Stimulated activated CD8-positive, alpha-beta memory T cell treated with anti-CD3 and anti-CD28 coated beads, Interleukin-12 subunit alpha, Interleukin-12 subunit beta, amount 100 ng/mL, for 4 hours (primary cell): Measurements from ENCODE around the gene MED9.

ENCODE experiments used
- DNase-seq: peaks from one replicate; pipeline ENCODE4 v3.0.0-alpha.2; 2020; ENCODE audit warnings: low read depth

Gene MED9

DNA sequence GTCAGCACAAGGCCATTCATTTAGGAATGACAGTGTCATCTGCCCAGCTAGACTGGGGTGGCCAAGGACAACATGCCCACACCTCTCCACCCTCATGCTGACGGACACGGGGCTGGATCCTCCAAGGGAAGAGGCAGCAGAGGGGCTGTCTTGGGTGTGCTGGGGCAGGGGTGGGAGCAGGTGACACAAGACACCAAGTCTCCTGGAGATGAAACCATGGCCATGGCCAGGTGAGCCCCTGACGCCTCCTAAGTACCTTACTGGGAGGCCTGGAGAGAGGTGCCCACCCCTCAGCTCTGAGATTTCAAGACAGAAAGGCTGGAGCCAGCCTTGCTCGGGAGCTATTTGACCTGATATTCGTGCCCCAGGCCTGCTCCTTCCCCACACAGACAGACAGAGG, 28.4 kb downstream of the MED9 start:
- no peak for DNase-seq

DNA sequence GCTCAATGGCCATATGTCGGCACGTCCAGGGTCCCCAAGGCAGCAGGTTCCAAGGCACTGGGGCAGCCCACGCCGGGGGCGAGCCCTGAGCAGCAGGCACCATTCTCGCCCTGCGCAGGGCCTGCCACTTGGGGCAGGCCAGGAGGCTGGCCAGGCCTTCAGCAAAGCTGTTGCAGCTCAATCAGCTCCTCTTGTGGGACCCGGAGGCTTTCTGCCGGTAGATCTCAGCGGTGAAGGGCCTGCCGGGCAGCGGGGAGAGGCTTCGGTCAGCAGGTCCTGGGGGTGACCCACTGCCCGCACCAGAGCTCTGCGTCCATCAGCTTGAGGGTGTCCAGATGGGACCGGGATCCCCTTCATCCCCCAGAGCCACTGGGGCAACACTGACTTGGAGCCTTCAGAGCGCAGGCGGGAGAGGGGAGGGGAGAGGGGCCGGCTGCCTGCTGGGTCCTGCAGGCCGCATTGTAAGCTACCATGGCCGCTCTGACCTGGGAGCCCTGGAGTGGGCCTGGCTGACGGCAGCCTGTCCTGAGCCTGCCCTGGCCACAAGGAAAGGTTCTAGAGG, 28.9 kb downstream of the MED9 start:
- DNase-seq: no peak

DNA sequence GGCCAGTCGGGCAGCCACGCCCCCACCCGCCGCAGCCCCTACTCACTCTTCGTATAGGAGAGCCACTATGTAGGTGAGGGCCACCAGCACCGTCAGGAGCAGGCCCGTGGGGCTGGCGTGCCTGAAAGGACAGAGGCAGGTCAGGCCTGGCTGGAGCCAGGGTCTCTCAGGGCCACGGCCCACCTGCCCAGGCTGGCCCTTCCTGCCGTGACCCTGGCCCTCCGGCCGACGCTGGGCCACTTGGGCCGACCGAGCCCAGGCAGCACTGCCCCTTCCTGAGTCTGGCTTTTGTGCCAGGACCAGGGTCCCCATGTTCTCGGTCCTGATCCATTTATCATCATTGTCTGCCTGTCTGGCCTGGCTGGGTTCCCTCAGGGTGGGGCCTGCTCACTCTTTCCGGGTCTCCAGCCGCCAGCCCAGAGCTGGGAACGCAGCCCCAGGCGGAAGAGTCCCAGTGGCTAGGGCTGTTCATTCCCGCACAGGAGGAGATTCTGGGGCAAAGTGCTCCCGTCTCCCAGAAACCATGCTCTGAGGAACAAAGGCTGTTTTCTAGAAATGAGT, 29.5 kb downstream of the MED9 start:
- DNase-seq: no peak

DNA sequence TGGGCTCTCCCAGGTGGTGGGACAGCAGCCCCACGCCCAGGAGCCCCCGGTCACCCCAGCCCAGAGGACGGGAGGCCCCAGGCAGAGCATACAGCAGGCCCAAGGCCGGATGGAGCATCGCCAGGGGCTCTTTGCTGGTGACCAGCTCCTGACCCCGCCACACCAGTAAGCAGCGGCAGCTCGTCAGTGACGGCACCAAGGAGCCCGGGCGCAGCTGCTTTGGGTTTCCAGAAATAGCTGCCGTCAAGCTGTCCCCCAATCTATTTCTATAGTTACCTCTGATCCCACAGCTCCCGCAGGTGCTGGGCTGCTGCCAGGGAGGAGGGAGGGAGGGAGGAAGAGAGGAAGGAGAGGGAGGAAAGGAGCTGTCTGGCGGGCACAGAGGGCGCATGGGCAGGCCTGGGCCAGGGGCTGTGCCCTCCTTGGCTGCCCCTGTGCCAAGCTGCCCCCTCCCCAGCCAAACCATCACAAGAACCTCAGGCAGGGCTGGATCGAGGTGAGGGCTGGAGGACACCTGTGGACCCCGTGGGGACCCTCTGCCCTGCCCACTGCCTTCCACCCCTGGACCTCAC, 30.2 kb downstream of the MED9 start:
- DNase-seq: no peak

DNA sequence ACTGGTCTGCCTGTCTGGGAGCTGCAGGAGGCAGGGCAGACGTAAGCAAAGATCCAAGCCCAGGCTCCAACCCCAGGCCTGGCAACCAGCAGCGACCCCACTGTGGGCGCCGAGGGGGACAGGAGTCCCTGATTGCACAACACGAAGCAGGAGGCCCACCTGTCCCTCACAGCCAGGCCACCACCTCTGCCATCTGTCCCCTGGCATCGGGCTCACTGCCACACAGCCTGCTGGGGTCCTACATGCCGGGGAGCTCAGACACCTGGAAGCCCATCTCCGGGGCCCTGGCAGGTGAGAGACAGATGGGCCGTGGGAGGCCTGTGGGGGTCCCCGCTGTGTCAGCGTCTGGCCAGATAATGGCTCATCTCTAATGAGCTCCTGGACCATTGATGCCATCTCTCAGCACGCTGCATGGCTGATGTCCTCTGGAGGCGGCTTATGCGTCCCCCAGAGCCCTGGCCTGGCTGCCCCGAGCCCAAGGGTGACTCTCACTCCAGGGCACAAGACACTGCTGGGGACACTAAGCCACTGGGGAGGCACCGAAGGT, 30.7 kb downstream of the MED9 start:
- DNase-seq: no peak

DNA sequence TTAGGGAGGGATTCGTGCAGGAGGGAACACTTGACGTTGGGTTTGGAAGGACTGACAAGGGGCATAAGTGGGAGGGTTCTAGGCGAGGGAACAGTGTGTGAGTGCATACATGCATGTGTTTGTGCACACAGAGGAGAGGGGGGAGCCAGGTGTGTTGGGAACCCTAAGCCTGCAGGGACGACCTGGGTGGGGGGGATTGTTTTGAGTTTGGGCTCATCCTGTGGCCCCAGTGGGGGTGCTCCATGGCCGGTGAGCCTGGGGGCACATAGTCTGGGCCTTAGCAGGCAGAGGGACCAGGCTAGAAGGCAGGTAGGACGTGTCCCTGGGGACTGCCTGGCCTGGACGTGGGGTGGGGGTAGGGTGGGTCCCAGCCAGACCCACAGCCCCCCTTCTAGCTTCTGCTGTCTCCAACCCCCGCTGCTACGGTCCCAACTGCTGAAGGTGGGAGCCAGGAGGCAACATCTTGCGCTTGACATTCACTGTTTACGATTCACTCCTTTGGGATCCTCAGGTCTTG, 31.3 kb downstream of the MED9 start:
- no peak for DNase-seq

DNA sequence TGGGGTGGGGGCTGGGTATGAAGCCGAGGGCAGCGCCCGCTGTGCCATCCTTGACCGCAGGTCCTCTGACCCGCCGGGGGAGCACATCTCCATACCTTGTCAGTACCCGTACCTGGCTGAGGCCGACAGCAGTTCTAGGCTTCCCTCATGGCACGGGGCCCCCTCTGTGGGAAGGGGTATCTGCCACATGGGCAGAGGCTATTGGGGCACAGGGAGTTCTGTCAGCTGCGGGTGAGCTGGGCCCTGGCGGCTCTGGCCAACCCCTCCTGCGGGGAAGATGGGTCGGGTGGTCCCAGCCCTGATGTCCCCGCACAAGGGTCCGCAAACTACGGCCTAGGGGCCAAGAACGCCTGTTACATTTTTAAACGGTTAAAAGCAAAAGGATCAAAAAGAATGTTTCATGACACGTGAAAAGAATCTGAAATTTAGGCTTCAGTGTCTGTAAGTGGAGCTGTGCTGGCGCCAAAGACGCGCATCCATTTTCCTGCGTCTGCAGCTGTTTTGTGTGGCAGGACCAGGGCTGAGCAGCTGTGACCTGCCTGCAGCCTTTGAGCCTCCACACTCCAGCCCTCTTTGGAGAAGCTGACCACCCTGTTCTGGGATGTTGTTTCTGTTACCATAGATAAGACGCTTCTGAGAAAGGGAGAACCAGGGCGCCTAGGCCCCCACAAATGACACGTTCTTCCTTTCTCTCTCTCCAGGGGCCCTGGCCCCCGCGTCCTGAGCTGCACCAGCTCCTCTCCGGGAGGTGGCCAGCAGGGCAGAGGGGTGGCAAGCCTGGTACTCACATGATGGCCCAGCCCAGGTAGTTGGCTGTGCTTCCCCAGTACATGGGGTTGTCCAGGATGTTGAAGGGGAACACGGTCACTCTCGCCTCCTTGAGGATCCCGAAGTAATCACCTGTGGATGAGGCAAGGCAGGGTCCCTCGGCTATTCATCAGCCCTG, 32.1 kb downstream of the MED9 start:
- DNase-seq: no peak

DNA sequence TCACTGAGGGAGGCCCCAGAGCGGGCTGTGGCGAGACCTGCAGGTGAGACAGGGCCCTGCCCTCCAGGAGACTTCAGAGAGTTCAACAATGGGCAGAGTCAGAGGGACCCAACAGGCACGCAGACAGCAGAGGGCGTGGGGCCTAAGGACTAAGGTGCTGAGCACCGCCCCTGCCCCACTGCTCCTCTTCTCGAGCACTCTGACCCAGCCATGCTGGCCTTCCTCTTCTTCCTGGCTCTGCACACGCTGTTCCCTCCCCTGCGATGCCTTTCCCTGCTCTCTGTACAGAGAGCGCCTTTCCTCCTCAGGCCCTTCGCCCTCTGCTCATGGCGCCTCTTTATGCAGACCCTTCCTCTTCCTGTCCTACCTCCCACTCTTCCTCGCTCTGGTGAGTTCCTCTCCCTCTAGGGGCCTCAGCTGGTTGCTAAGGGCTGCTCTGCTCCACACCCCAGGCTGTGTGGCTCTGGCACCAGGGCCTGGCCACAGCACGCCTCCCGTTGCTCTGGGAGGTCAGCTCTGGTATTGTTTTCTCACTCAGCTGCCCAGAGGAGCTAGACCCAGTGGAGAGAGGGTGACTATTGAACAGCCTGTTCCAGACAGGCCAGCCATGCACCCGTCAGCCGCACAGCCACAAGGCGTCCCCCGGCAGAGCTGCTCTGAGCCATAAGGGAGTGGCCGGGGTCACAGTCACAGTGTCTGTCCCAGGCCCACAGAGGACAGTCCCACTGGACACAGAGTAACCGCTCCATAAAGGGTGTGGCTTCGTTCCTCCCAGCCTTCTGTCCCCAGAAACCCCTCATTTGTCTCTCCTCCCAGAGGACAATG, 33.0 kb downstream of the MED9 start:
- no peak for DNase-seq

DNA sequence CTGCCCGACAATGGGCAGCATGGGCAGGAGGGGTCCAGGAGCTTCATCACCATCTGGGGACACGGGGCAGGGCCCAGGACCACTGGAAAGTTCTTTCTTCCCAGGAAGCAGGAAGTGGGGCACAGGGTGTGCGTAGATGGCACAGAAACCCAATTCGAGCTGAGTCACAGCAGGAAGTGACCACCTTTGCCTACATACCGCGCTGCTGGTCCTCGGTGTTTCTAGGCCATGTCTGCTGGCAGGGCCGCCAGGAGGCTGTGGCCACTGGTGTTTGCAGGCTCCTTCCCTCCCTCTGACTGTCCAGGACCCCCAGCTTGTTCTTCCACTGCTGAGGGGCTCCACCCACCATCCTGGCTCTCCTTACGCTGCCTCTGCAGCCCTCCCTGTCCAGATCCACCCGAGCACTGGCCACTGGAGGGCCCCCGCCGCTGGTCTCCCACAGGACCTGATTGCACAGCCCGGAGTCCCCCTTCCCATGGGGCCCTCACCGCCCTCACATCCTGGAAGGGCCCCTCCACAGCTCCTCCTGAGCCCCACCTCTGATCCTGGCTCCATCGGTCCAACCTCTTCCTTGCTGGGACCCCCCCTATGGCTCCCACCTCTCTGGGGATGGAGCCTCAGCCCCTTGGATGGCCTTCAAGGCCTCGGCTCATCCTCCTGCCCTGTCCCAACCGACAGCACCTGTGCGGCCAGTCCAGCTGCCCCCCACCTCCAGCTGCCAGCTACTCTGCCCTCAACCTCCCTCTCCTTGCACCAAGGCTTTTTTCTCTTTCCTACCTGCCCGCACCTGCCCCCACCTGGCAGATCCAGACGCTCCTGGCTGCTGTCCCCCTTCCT, 33.9 kb downstream of the MED9 start:
- no peak for DNase-seq

DNA sequence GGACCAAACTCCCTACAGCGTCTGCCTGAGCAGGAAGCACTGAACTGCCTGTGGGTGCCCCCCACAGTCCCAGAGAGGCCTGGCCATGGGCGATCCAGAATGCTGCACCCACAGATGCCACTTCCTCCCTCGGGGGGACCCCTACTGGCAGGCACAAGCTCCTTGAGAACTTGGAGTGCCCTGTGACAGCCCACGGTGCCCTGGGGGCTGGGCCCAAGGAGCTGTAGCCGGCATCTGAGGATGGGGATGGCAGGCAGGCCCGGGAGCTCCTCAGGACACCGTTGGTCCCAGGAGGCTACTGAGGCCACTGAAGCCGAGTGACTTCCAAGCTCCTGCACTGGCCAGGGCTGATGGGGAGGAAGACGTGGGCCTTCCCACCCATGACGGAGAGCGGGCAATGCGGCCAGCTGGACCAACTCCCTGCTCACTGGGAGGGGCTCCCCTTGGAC, 34.5 kb downstream of the MED9 start:
- no peak for DNase-seq

DNA sequence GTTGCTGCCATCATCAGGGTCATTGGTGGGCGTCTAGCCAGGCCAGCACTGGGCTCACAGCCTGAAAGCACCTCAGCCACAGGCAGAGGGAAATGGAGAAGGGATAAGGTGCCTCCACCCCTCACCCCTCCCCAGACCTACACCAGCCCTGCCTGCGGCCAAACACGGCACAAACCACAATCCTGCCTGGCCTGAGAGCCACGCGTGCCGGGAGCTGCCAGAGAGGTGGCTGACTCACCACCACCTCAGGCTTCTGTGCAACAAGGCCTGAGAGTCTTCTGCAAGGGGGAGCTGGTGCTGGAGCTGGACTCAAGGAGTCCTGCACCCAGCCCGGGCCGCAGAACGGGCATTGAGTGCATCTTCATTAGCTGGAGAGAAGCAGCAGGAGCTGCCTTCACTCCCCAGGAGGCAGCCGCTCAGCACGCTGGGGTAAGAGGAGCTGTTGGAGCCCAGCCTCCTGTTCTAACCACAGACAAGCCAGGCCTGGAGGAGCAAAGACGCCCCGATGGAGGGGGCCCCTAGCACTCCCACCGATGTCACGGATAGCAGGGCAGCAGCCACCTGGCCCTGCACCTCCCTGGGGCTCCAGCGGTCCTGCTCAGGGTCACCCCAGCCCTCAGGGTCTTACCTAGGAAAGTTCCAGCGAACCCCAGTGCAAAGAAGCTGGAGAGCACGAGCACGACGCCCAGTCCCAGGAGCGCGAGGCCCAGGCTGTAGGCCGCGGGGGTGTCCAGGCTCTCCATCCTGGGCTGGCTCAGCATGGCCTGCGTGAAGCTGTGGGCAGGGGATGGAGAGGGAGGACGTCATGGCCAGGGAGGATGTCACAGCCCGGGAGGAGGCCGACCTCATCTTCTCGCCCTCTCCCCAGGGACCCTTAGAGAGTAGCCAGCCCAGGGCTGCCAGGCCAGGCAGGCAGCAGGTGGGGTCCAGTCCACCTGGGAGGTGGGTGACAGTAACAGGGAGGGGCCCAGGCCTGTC, 35.4 kb downstream of the MED9 start:
- no peak for DNase-seq

DNA sequence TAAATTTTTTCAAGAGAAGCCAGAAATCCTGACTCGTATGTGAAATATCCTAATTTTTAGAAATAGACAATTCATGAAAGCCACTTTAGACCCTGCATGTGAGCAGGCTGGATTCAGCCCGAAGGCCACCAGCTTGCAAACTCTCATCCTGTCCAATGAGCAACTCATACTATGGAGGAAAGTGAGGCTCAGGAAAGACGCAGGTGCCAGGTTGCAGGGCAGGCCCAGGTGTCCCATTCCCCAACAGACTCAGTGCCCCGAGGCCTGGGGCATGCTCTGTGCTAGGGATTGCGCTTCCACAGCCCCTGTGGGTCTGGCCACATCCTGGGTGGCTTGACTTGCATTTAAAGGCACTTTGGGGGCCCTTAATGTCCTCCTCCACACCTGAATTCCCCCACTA, 36.1 kb downstream of the MED9 start:
- DNase-seq: no peak

DNA sequence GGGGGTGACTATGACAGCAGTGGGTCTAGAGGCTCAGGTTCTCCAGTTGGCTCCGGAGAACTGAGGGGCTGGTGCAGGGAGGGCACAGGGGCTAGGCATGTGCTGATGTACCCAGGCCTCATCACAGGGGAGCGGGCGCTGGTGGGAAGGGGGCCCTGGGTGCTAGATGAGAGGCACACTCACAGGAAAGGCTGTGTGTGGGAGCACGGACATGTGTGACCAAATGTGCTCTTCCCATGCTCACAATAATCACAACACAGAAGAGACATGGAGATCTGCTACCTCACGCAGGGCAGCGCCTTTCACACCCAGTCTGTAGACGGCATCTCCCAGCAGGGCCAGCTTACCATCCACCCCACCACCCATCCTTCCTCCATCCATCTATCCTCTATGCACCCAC, 36.8 kb downstream of the MED9 start:
- DNase-seq: no peak

DNA sequence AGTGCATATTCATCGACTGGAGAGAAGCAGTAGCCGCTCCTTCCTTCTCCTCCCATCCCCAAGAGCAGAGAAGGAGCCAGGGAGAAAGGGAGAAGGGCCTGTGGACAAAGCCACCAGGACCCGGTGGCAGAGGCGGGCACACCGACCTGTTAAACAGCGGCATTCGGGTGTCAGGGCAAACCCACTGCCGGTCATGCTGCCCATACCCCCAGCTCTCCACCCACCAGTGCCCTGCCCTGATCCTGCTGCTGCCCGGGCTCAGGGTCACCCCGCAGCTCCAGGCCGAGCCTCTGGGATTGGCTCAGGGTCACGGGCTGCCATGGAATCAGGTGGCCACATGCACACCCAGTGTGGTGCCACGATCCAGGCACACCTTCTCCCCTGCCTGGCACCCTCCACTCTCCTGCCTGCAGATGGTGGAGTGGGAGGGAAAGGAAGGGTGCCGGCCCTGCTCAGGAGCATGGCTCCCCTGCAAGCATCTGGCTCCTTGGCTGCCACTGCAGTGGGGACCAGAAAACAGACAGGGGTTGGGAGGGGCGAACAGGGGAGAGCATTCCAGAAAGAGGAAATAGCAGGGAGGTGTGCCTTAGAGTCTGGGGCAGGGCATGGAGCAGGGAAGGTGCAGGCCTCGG, 37.7 kb downstream of the MED9 start:
- no peak for DNase-seq

DNA sequence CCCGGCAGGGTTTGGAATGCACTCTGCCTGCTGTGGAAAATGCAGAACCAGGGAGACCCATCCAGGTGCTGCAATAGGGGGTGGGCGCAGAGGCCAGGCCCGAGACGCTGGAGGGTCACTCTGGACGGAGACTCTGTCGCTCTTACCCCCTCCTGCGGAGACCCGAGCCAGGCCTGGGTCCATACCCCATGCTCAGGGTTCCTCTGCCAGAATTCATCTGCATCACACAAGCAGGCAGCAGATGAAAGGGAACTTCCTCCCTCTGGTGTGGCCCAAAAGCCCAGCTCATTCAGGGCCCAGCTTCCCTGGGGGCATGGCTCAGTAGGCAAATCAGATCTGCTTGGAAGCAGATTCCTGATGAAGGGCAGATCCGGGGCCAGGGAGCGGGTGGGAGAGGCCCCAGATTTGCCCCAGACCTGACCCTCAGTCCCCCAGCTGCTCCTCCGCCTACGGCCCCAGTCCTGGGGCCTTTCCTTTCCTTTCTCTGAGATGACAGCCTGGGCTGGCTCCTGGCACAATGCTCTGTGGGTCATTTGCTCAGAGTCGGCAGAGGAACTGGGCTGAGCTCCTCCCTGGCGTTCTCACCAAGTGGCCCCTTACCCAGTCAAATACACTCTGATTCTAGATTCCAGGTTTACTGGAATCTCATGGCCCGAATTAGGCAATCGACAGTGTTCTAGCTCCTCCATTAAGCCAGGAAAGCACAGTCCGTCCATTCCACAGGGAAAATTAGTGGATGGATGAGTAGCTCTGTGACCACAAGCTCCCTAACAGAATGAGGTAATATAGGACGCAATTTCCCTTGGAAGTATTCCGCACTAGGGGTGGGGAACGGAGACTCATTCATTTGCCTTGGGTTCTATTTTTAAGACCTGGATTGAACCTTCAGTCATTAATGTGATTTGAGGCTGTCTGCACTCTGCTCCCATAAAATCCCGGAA, 38.5 kb downstream of the MED9 start:
- no peak for DNase-seq

DNA sequence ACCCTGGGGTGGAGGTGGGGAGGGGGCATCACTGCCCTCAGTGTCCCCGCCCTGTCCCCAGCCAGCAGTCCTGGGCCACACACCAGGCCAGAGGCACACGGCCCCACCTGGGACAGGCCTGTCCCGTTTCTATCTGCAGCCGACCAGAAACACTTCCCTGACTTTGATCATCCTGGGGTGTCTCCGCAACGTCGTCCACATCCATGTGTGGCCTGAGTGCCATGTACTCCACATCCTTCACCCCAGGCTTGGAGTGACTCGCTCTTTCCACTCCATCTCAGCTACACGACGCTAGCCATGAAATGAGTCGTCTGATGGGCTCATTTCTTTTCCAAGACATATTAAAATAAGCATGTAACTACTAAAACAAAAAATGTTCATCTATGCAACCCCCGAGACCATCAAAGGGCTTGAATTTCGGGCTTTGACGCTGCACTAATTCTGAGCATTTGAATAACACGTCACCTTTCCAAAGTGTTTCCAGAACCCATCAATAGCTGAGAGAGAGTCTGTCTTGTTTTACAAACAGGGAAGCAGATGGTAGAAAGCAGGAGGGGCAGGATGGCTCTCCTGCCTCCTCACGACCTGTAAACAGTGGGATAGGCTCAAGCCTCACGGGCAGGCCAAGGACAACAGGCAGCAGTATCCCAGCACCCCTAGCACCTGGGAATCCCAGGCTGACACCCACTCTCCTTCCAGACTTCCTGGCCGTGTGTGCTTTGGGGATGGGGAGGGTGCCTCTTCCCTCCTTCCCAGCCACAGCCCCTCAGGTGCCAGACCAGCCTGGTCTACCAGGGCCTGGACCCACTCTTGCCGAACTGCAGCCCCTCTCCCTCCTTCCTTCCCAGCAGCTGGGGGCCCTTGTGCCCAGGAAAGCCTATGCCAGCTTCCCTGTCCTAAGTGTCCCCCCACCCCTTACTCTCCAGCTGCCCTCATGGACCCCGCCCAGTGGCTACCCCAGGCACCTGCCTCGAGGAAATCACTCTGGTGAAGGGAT, 39.4 kb downstream of the MED9 start:
- DNase-seq: no peak
